Mesendoderm (in vitro differentiated cells): ENCODE data around the gene ATP2A3.
A peak's percentile ranks its signal among the peaks of the same experiment; 100 is the strongest.

Source experiments
- DNase-seq: peaks from one replicate; pipeline ENCODE4 v3.0.0; 2013
- H2AK5ac ChIP-seq: 2 replicates; pipeline ENCODE4 v1.6.1; 2013; ENCODE audit warnings: low read length, inconsistent platforms
- H2BK120ac ChIP-seq: 2 replicates; pipeline ENCODE4 v1.6.1; 2013; ENCODE audit warnings: low read depth, mild to moderate bottlenecking, low read length, moderate library complexity, mixed read lengths
- H2BK15ac ChIP-seq: replicated peaks from 2 replicates; pipeline ENCODE4 v1.6.1; 2013; ENCODE audit warnings: low read depth, mild to moderate bottlenecking, moderate library complexity
- H2BK5ac ChIP-seq: 2 replicates; pipeline ENCODE4 v1.6.1; 2013; ENCODE audit warnings: low read length, inconsistent platforms
- H3K18ac ChIP-seq: 2 replicates; pipeline ENCODE4 v1.6.1; 2013; ENCODE audit warnings: mild to moderate bottlenecking, low read length, mixed read lengths
- H3K23ac ChIP-seq: one replicate; pipeline ENCODE4 v1.6.1; 2013; ENCODE audit warnings: low read length
- H3K27ac ChIP-seq: 2 replicates; pipeline ENCODE4 v1.5.1; 2013; ENCODE audit warnings: low read depth, mild to moderate bottlenecking, inconsistent platforms, low read length, moderate library complexity
- H3K27me3 ChIP-seq: 2 replicates; pipeline ENCODE4 v1.6.1; 2013; ENCODE audit warnings: low read length, control low read depth, mild to moderate bottlenecking, inconsistent platforms; ENCODE audit not compliant: insufficient read depth, poor library complexity
- H3K36me3 ChIP-seq: 2 replicates; pipeline ENCODE4 v1.6.1; 2013; ENCODE audit warnings: low read length, inconsistent platforms; ENCODE audit not compliant: control insufficient read depth, insufficient read depth
- H3K4ac ChIP-seq: one replicate; pipeline ENCODE4 v1.6.1; 2013; ENCODE audit warnings: low read depth, mild to moderate bottlenecking, low read length, moderate library complexity
- H3K4me1 ChIP-seq: 2 replicates; pipeline ENCODE4 v1.6.1; 2013; ENCODE audit warnings: low read depth, low read length, inconsistent platforms; ENCODE audit not compliant: control insufficient read depth
- H3K4me2 ChIP-seq: 2 replicates; pipeline ENCODE4 v1.6.1; 2013; ENCODE audit warnings: low read length
- H3K4me3 ChIP-seq: 2 replicates; pipeline ENCODE4 v1.5.1; 2013; ENCODE audit warnings: mild to moderate bottlenecking, low read length
- H3K56ac ChIP-seq: one replicate; pipeline ENCODE4 v1.6.1; 2013; ENCODE audit warnings: low read length
- H3K79me1 ChIP-seq: 2 replicates; pipeline ENCODE4 v1.6.1; 2013; ENCODE audit warnings: low read length, inconsistent platforms
- H3K79me2 ChIP-seq: 2 replicates; pipeline ENCODE4 v1.6.1; 2013; ENCODE audit warnings: mild to moderate bottlenecking, low read length; ENCODE audit not compliant: control insufficient read depth, insufficient read depth
- H3K9ac ChIP-seq: 2 replicates; pipeline ENCODE4 v1.6.1; 2013; ENCODE audit warnings: low read length, inconsistent platforms
- H4K5ac ChIP-seq: one replicate; pipeline ENCODE4 v1.6.1; 2013; ENCODE audit warnings: low read length
- H4K8ac ChIP-seq: one replicate; pipeline ENCODE4 v1.6.1; 2013; ENCODE audit warnings: low read depth, mild to moderate bottlenecking, control low read depth, low read length, moderate library complexity
- whole genome bisulfite sequencing: extraction: QIAGEN DNeasy Blood & Tissue Kit; methylation state at CpG from one replicate; pipeline ENCODE4 v1.1.7; 2013; ENCODE audit warnings: low lambda C conversion rate, missing lambda C conversion rate; ENCODE audit not compliant: insufficient coverage; ENCODE audit errors: extremely low coverage; 5-methylcytosine and 5-hydroxymethylcytosine counted together

The ATP2A3 gene

DNA sequence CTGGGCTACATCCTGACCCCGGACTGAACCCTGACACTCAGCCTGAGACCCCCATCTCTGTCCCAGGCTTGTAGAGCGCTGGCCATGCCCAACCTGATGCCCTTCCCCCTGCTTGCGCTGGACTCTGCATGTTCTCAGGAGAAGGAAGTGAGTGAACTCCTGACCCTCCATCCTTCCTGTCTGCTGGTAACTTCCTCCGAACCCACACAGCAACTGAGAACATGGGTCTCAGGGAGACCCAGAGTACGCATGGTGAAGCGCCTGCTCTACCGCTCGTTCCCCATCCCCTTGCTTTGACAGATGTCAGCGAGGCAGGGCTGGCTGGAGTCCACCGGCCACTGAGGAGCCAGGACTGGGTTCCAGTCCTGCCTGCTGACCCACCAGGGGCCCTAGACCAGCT is 77.5 kb downstream of the ATP2A3 start:
- H3K27me3 ChIP-seq: no peaks in the 10 kb centered on the region
- H3K27ac ChIP-seq: no peak overlapping the region
- no peak overlapping the region for H3K9ac ChIP-seq
- DNase-seq: no peak
- no peak overlapping the region for H3K4ac ChIP-seq
- no peak overlapping the region for H4K5ac ChIP-seq
- H2BK5ac ChIP-seq: no peak overlapping the region
- H2BK120ac ChIP-seq: no peak overlapping the region
- H4K8ac ChIP-seq: no peak overlapping the region
- H3K18ac ChIP-seq: no peak overlapping the region
- peaks cover under 1% of the 10 kb centered on the region for H3K4me1 ChIP-seq
- no peak overlapping the region for H2AK5ac ChIP-seq
- H3K4me2 ChIP-seq: no peak overlapping the region
- no peak overlapping the region for H3K23ac ChIP-seq
- H3K79me1 ChIP-seq: no peaks in the 10 kb centered on the region
- no peaks in the 10 kb centered on the region for H3K36me3 ChIP-seq
- no peaks in the 10 kb centered on the region for H3K79me2 ChIP-seq
- no peak overlapping the region for H3K56ac ChIP-seq
- H2BK15ac ChIP-seq: no peak overlapping the region
- H3K4me3 ChIP-seq: no peak overlapping the region
- no CpG with 5 or more reads among the region's 10 CpGs for WGBS

GRCh38 chr17:3885970-3886369 is 78.3 kb downstream of the ATP2A3 start:
- no peaks in the 10 kb centered on the region for H3K4me1 ChIP-seq

GRCh38 chr17:3885271-3885670 is 79.0 kb downstream of the ATP2A3 start:
- H4K8ac ChIP-seq: no peak overlapping the region

More at GRCh38 chr17:3885970-3886369, 78.3 kb downstream of the ATP2A3 start:
- no peak overlapping the region for H3K4me3 ChIP-seq
- no peak overlapping the region for H2BK15ac ChIP-seq
- H2BK120ac ChIP-seq: no peak overlapping the region
- DNase-seq: peak; percentile 68
- H3K27me3 ChIP-seq: no peaks in the 10 kb centered on the region
- no peak overlapping the region for H4K5ac ChIP-seq
- H3K23ac ChIP-seq: no peak overlapping the region
- no peak overlapping the region for H2BK5ac ChIP-seq
- H3K56ac ChIP-seq: peak overlapping the region; percentile 10
- WGBS: no CpG with 5 or more reads among the region's 4 CpGs
- no peak overlapping the region for H2AK5ac ChIP-seq
- no peak overlapping the region for H3K18ac ChIP-seq
- H3K4ac ChIP-seq: no peak overlapping the region
- H3K79me1 ChIP-seq: no peaks in the 10 kb centered on the region
- H3K36me3 ChIP-seq: no peaks in the 10 kb centered on the region
- no peak overlapping the region for H4K8ac ChIP-seq
- H3K9ac ChIP-seq: no peak overlapping the region
- H3K4me2 ChIP-seq: no peak overlapping the region
- no peak overlapping the region for H3K27ac ChIP-seq
- H3K79me2 ChIP-seq: no peaks in the 10 kb centered on the region

GRCh38 chr17:3884188-3884587 is 80.0 kb downstream of the ATP2A3 start:
- no peak overlapping the region for H2BK120ac ChIP-seq
- no peak overlapping the region for H3K27ac ChIP-seq
- H4K8ac ChIP-seq: no peak overlapping the region
- H3K4me2 ChIP-seq: no peak overlapping the region
- H3K4me3 ChIP-seq: no peak overlapping the region
- H4K5ac ChIP-seq: no peak overlapping the region
- no peaks in the 10 kb centered on the region for H3K79me2 ChIP-seq
- H3K18ac ChIP-seq: no peak overlapping the region
- H3K36me3 ChIP-seq: no peaks in the 10 kb centered on the region
- H3K9ac ChIP-seq: no peak overlapping the region
- no peaks in the 10 kb centered on the region for H3K4me1 ChIP-seq
- H3K79me1 ChIP-seq: no peaks in the 10 kb centered on the region
- no peaks in the 10 kb centered on the region for H3K27me3 ChIP-seq
- H3K4ac ChIP-seq: no peak overlapping the region
- H2AK5ac ChIP-seq: no peak overlapping the region
- no peak overlapping the region for H2BK15ac ChIP-seq
- no CpG with 5 or more reads among the region's 12 CpGs for WGBS
- DNase-seq: no peak
- no peak overlapping the region for H3K23ac ChIP-seq
- H3K56ac ChIP-seq: no peak overlapping the region
- no peak overlapping the region for H2BK5ac ChIP-seq

More at GRCh38 chr17:3885271-3885670, 79.0 kb downstream of the ATP2A3 start:
- no CpG with 5 or more reads among the region's 14 CpGs for WGBS
- Histone ChIP-seq H3K56ac (no peak overlapping the region), H3K18ac (no peak overlapping the region), H3K4me1 (no peaks in the 10 kb centered on the region), H2BK15ac (no peak overlapping the region), H3K23ac (no peak overlapping the region), H2AK5ac (no peak overlapping the region), H3K79me2 (no peaks in the 10 kb centered on the region), H3K4ac (no peak overlapping the region), H3K27ac (no peak overlapping the region), H3K4me2 (no peak overlapping the region), H3K9ac (no peak overlapping the region), H4K5ac (no peak overlapping the region), H2BK5ac (no peak overlapping the region), H2BK120ac (no peak overlapping the region), H3K79me1 (no peaks in the 10 kb centered on the region), H3K4me3 (no peak overlapping the region), H3K36me3 (no peaks in the 10 kb centered on the region), H3K27me3 (no peaks in the 10 kb centered on the region)
- DNase-seq: no peak

- H3K27me3 ChIP-seq: no peaks in the 10 kb centered on the region
- H4K8ac ChIP-seq: no peak overlapping the region
- no peak overlapping the region for H3K4ac ChIP-seq
- no peaks in the 10 kb centered on the region for H3K79me2 ChIP-seq
- no peak overlapping the region for H3K9ac ChIP-seq
- no peak overlapping the region for H2BK120ac ChIP-seq
- H3K4me2 ChIP-seq: no peak overlapping the region
- no peak overlapping the region for H3K56ac ChIP-seq
- no peak overlapping the region for H4K5ac ChIP-seq
- no peaks in the 10 kb centered on the region for H3K79me1 ChIP-seq
- no CpG with 5 or more reads among the region's 4 CpGs for WGBS
- no peak overlapping the region for H3K18ac ChIP-seq
- no peak overlapping the region for H3K4me3 ChIP-seq
- no peak overlapping the region for H3K27ac ChIP-seq
- no peak overlapping the region for H2AK5ac ChIP-seq
- no peak overlapping the region for H2BK5ac ChIP-seq
- no peaks in the 10 kb centered on the region for H3K36me3 ChIP-seq
- H2BK15ac ChIP-seq: no peak overlapping the region
- no peak for DNase-seq
- no peak overlapping the region for H3K23ac ChIP-seq
- no peaks in the 10 kb centered on the region for H3K4me1 ChIP-seq
Measured at GRCh38 chr17:3882276-3882675, 82.0 kb downstream of the ATP2A3 start.

GRCh38 chr17:3880983-3881382 is 83.3 kb downstream of the ATP2A3 start:
- Histone ChIP-seq H3K4me3 (no peak overlapping the region), H3K18ac (no peak overlapping the region), H4K5ac (no peak overlapping the region), H3K79me2 (no peaks in the 10 kb centered on the region), H2AK5ac (no peak overlapping the region), H3K79me1 (no peaks in the 10 kb centered on the region), H2BK15ac (no peak overlapping the region), H2BK120ac (no peak overlapping the region), H3K4me1 (no peaks in the 10 kb centered on the region), H2BK5ac (no peak overlapping the region), H3K56ac (no peak overlapping the region), H3K27ac (no peak overlapping the region), H3K27me3 (no peaks in the 10 kb centered on the region), H3K23ac (no peak overlapping the region), H3K4me2 (no peak overlapping the region), H3K9ac (no peak overlapping the region), H3K36me3 (no peaks in the 10 kb centered on the region), H4K8ac (no peak overlapping the region), H3K4ac (no peak overlapping the region)
- DNase-seq: no peak
- no CpG with 5 or more reads among the region's 7 CpGs for WGBS
